ENCODE data around the gene SNRPB2.

SNRPB2 gene

DNA sequence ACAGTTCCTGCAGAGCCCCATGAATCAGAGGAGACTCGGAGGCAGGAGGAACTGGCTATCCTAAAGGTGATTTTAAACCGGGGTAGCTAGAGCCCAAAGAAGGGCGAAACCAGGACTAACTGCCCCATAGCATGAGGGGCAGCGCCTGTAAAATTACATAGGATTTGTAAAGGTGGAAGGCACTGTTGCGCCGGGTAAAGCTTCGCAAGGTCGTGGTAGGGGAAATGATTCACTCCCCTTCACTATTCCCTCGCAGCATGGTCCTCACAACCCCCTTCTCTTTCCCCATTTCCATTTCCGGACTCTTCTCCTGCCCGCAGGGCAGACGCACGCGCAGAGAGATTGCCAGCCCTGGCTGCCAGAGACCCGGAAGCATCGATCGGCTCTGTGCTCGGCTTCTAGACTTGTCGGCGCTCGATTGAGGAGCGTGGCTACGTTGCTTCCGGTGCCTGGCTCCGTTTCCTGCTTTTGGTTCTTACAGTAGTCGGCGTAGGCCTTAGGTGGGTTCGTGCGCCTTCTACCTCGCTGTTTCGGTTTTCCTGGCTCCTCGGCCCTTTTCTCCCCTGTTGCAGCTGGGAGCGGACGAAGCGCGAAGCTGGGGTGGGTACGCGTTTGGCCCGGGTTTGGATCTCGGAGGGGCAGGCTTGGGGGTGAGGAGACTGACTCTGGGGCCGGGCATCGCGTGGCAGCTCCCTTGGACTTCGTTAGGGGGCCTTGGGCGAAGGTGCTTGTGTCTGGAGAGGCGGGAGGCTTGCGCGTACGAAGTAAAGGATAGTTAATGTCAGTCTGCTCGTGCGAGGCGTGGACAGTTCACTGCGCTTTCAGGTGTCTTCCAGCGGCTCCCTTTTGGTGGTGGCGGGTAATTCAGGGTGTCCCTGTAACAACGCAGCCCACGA, at the start of gene SNRPB2:
Gene SNRPB2, plus strand, starts transcription at position 462 of the 896 bp plus-strand sequence. CDS start 1,677 bp downstream, outside the sequence.
- DNase-seq (ENCODE audit: low read depth in 2 of 2), result peak; percentile 80 to 83

DNA sequence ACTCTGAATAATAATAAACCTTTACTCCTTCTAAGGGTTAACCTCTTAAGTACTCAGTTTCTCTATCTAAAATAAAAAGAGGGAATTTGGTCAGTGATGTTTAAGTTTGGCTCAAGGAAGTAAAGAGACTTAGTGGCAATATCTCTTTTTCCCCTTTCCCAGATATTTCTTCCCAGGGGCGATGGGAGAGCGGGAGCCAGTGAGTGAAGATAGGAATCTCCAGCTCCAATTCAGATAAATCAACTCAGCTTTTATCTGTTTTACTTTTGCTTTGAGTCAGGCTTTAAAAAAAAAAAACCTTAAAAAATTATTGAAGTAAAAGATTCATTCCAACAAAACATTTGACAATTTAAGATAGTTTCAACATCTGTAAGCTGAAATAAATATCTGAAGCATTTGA, 45.4 kb upstream of the SNRPB2 start:
- DNase-seq (ENCODE audit: low read depth in 2 of 2), result no peak

DNA sequence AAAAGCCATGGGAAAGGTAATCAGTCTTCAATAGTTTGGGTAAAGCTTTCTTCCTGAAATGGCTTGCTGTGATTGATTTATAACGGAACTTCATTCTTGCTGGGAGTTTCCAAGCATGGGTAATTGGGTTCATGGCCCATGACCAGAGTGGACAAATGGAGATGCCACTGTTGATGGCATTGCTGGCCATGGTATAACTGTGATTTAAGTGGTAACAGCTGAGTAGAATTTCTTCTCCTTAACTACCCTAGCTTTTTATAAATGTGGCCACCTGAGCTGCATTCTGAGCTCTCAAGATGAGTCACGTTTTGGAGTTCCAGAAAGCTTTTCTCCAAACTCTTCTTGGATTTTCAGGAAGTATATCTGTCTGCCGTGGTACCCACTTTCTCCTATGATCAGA, 39.9 kb upstream of the SNRPB2 start:
- DNase-seq (ENCODE audit: low read depth in 2 of 2), result no peak

DNA sequence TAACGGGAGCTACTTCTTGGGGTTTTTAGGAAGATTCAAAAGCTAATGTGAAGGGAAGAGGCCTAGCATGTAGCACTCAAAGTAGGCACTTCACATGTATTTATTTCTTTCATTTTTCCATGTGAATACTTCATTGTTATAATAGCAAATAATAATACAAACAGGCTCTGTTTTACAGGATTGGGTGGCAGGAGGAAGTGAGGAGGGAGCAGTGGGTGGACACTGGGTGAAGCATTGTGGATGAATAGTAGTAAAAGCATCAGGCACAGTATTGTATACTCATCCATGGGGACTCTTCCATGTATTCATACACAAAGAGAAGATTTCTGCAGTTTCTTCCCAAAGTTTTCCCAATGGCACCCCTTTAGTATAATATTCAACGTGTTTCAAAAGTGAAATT, 38.4 kb upstream of the SNRPB2 start:
- no peak for DNase-seq (ENCODE audit: low read depth in 2 of 2)

DNA sequence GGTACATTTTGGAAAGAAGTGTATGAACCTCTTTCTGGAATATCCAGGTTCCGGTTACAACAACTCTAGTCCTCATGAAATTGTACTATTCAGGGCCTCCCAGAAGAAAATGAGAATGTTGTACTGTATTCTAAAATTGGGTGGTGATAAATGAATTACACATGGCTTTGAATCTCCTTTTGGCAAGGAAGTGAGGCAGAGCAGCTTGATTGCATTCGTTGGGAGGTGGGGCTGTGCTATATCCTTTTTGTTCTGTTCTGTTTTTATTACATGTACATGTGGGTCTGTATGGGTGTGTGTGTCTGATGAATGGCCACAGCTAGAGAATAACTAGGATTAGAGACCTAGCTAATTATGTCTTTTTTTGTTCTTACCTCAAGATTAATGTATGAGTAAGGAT, 37.8 kb upstream of the SNRPB2 start:
- no peak for DNase-seq (ENCODE audit: low read depth in 2 of 2)

DNA sequence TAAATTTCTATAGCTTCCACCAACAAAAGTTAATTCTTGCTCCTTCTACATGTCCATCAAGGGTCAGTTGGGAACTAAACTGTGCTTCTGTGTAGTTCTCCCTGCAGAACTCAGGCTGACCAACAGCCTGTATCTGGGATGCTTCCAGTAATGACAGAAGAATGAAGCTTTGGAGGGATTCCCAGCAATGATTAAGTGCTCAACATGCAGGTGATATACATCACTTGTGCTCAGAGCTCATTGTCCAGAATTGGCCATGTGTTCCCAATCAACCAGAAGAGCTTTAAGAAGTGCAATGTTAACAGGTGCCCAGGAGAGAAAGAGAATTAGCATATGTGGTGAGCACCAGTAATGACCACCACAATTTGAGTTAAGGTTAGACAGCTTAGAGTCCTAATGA, 37.4 kb upstream of the SNRPB2 start:
- DNase-seq (ENCODE audit: low read depth in 2 of 2), result no peak

DNA sequence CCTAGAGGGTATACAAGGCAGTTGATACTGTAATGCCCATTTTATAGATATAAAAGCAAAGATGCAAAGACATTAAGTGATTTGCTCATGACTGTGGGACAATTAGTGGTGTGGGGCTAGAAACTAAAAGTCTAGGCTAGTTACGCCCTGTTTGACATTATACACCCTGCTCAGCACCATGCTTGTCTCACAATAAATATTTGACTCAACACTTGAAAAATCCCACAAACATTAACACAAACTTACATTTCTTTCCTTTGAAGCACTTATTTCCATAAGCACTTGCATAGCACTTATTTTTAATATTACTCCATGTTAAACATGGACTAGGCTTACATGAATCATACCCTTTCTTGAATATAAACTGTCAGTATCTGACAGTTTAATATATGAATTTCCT, 36.5 kb upstream of the SNRPB2 start:
- DNase-seq (ENCODE audit: low read depth in 2 of 2), result no peak

DNA sequence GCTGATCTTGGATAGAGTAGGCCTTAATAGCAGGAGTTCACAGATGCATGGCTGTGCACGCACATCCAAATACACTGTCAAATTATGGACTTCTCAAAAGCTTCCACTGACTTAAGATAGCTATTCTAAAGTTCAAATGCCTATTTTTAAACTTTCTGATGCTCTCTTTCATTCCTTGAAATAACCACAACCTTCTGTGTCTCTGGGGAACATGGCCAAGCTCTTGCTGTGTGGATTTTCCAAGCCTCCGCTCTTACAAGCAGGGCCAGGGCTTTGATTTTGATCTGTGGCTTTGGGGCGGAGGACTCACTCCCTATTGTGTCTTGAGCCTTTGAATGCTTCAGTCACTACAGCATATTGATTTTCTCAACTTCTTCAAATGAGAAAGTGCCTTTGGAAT, 35.7 kb upstream of the SNRPB2 start:
- DNase-seq (ENCODE audit: low read depth in 2 of 2), result no peak

DNA sequence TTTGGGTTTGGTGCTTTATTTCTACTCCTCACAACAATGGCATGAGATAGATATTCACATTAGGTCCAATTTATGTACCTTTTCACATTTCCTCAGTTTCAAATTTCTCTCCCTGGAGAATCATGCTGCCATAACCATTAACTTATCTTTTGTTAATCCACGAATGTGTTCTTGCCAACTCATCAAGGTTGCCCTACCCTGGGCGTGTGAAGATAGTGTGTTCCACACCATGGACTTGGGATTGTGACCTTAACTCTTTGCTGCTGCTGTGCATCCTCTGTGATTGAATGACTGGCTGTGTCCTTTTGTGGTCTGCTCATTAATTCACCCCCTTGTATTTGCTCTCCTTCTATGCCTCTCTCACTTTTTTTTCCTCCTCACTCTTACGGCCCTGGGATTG, 34.2 kb upstream of the SNRPB2 start:
- DNase-seq (ENCODE audit: low read depth in 2 of 2), result no peak

DNA sequence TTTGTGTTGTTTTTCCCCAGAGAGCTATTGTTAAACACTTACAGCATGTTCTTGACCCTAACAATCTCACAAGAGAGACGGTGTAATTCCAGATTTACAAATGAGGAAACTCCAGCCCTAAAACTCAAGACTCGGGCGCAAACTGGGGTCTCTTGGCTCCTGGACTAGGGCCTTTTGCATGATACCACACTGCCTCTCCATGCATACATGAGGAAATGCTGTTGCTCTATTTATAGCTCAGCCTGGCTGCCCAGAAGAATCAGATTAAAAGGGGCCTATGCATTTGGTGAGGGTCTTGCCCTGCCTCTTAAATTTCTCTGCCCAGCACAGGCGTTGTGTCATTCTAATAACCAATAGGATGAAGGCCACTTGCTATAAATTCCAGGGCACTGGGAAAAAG, 30.5 kb upstream of the SNRPB2 start:
- no peak for DNase-seq (ENCODE audit: low read depth in 2 of 2)

DNA sequence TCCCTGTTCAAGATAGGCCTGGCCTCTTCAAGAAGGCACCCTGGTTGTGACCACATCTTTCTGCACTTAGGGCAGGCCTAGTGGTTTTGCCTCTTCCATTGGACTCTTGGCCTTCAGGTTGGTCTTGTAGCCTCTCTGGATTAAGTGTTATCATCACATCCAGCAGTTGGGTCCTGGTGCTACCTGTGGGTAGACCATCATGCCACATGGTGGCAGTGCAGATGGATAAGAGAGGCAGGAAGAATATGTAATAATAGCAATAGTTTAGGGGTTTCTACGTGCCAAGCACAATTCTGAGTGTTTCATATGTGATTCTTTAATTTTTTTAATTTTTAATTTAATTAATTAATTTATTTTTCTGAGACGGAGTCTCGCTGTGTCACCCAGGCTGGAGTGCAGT, 28.5 kb upstream of the SNRPB2 start:
- no peak for DNase-seq (ENCODE audit: low read depth in 2 of 2)

DNA sequence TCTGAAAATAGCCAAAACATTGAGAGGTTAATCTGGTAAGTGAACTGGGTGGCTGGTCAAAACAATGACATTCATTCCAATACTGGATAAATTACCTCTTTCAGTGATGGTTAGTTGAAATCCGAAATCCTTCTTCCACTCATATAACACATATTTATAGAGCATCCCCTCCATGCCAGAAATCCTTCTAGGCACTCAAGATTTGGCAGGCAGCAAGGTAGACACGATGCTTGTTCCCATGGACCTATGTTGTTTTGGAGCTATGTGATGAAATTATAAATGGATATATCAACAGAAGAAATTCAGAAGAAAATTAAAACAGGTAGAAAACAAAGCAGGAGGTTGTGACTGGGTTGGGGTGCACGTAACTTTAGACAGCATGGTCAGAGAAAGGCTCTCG, 26.3 kb upstream of the SNRPB2 start:
- DNase-seq (ENCODE audit: low read depth in 2 of 2), result no peak

DNA sequence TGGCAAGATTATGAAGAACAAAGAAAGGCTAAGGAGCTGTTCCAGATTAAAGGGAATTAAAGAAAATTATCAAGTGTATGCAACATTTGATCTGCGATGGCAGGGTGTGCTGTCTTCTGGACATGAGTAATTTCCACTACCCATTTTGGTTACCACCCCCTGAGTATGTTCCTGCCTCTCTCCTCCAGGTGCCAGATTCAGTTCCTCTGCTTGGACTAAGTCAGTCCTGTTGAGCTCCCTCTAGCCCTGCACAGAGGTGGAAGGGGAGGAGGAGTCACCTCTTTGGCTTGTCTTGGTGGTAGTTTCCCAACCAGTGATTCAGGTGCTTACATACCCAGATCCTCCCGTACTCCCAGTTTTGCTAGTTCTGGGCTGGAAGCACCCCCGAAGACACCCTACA, 22.2 kb upstream of the SNRPB2 start:
- DNase-seq (ENCODE audit: low read depth in 2 of 2), result no peak

DNA sequence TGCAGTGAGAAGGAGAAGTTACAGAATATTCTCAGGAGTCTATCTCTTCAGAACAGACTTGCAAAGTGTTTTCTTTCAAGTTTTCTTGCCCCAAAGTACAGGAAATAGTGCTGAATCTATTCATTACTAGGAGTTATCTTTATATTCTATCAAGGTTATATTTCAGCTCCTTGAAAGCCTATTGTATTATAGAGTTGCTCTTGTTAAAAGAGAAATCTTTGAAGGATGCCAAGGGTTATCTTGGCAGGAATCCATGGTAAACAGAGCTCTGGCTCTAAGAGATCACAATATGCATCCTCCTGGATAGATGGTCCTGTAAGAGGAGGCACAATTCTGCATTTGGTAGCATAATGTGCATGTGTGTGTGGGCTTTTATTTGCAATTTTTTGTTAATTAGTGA, 21.2 kb upstream of the SNRPB2 start:
- DNase-seq (ENCODE audit: low read depth in 2 of 2), result no peak

DNA sequence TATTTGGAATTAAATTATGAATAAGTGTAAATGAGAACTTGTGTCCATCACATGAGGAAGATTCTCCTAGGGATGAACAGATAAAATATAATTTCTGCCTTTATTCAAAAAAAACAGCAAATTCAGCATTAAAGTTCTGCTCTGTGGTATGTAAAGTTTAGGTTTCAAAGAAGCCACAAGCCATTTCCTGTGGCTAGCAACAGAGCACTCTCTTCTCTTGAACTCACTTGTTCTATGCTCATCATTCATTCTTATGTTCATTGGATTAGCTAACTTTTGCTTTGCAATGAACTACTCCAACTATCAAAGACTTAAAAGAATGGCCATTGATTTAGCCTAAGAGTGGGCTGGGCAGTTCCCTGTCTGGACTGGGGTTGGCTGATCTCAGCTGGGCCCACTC, 20.8 kb upstream of the SNRPB2 start:
- DNase-seq (ENCODE audit: low read depth in 2 of 2), result no peak

DNA sequence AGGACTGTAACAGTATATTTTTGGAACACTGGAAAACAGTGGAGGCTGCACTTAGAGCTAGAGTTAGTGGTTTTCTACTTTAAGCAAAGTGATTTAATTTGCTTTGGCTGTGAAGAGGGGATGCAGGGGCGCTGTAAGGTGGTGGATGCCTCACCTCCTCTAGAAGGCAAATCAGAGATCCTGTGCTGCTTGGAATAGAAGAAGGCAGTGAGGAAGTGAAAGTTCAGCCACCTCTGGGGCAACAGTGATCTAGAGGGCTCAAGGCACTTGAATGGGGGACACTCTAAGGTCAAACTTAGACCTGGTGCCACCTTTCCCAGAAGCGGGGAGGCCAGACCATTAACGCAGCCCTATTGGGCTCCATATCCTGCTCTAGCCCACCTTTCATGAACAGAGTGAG, 19.0 kb upstream of the SNRPB2 start:
- DNase-seq (ENCODE audit: low read depth in 2 of 2), result no peak

DNA sequence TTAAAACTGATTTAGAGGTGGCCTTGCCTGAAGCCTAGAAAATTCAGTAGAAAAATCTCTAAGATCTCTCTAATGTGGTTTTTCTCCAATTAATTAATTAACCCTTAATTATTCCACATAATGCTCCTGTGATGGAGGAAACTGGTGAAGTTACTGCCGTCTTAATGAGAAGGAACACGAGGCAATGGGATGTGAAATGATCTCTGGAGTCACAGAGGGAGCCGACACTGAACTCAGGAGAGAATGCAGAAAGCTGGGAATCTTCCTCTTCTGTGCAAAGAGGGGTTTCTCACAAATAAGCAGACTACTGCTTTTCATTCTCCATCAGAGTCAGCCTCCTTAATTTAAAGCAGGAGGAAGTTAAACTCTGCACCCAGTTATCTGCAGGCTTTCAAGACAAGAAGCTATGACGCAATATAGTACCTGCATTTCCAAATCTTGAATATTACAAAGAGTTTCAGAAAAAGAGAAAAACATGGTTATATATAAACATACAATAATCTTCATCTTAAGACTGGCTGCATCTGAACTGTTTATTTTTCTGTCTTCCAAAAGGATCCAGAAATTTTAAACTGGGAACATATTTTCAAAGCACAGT, 18.1 kb upstream of the SNRPB2 start:
- no peak for DNase-seq (ENCODE audit: low read depth in 2 of 2)

DNA sequence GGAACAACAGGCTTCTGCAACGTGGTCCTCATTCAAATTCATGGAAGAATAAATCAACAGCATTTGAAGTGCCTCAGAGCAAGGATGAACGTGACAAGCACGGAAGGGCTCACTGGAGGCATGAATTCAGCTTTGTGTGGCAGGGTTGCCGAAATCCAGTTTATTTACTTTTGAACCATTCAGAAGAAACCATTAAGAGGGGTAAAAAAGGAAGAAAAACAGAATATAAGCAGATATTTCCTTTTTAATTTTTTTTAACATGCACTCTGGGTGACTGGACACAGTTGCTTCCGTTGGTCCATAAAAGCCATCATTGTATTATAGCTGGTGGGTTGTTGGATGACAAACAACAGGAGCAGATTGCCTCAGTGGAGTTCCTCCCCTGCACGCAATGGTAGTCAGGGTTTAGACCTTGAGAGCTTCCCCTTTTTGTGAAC, 17.3 kb upstream of the SNRPB2 start:
- no peak for DNase-seq (ENCODE audit: low read depth in 2 of 2)

DNA sequence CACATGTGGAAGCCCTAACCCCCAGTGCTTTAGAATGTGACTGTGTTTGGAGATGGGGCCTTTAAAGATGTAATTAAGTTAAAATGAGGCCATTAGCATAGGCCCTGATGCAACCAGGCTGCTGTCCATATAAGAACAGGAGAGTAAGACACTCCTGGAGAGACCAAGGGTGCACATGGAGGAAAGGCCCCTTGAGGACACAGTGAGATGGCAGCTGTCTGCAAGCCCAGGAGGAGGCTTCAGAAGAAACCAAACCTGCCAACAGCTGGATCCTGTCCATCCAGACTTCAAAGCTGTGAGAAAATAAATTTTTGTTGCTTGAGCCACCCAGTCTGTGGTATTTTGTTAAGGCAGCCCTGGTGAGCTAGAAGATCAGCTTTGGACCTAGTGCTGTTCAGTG, 16.8 kb upstream of the SNRPB2 start:
- DNase-seq (ENCODE audit: low read depth in 2 of 2), result no peak

DNA sequence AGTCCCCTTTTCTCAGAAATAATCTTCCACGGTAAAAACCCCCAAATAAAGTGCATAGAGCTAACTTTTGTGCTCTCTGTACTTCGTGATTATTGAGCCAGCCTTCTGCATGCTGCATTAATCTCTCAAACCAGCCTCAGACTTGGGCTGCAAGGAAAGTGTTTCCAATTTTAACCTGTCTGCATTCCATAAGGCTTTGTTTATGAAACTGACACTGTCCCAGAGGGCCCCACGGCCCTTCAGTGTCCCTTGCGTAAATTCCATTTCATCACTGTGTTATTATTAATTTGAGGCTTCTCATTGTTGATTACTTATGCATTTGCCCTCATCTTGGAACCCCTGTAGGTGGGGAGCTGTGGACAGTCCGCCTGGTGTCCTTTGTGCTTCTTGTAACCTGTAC, 15.6 kb upstream of the SNRPB2 start:
- no peak for DNase-seq (ENCODE audit: low read depth in 2 of 2)

DNA sequence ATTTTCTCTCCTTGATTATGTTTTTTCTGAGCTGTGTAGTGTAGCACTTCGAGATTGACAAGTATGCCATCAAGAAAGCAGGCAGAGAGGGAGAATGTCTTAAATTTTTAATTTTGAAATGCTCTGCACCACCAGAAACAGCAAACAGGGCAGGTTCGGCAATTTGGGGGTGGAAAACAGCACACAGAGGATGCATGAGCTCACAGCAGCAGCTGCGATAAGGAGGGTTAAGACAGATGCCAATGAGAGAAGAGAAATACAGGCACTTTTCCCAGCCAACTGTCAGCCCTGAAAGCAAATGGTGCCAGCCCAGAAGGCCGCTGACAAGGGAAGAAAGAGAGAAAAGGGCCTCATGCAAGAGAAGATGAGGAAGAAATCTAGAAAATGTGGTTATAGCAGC, 15.1 kb upstream of the SNRPB2 start:
- DNase-seq (ENCODE audit: low read depth in 2 of 2), result no peak

DNA sequence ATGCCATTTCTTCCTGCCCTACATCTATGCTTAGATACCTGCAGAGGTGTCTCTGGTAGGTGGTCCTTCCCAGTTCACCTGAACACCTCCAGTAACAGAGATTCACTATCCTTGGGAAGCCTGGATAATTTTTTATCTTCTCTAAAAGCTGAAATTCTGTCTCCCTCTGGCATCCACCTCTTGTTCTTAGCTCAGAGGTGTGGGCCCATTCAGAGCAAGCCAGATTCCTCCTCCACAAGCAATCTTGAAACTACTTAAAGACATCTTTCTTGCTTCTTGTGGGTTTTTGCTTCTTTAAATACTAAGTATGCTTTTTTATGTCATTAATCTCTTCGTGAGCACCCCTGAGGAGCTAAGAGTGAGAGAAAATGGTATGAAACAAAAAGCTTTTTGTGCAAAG, 10.4 kb upstream of the SNRPB2 start:
- DNase-seq (ENCODE audit: low read depth in 2 of 2), result no peak

DNA sequence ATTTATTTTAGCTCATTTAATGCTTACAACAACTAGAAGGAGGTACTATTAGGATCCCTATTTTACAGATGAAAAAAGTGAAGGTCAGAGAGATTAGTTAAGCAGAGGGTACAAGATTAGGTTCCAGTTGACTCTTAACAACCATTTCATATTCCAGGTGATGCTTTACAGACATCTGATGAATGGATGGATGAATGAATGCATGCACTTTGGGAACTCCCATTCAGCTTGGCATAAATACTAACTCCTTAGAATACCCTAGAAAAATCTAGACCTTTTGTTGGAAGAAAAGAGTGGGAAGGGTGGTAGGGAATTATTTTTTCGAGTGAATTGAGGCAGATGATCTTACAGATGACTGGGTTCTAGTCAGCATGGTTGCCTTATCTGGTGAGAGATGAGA, 746 bp upstream of the SNRPB2 start:
- no peak for DNase-seq (ENCODE audit: low read depth in 2 of 2)

Data from activated CD4-positive, alpha-beta T cell treated with anti-CD3 and anti-CD28 coated beads for 24 hours (primary cell).